ENCODE measurements around the gene R3HCC1L.

DNA sequence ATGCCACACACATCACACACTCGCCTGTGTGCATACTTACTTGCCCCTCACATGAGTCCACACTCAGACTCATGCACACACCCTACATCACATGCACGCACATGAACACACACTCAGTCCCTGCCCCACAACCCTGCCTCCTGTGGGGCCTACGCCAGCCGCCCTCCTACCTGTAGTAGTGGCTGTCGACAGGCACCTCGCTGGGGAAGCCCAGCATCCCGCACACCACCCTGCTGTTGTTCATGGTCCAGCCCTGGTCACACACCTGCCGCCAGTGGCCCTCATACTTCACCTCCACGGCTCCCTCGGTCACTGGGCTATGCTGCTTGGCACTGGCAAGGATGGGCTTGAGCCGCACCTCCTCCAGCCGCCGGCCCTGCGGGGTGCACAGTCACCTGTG is 126.3 kb downstream of the R3HCC1L start:
- TF ChIP-seq, protein P1, sequence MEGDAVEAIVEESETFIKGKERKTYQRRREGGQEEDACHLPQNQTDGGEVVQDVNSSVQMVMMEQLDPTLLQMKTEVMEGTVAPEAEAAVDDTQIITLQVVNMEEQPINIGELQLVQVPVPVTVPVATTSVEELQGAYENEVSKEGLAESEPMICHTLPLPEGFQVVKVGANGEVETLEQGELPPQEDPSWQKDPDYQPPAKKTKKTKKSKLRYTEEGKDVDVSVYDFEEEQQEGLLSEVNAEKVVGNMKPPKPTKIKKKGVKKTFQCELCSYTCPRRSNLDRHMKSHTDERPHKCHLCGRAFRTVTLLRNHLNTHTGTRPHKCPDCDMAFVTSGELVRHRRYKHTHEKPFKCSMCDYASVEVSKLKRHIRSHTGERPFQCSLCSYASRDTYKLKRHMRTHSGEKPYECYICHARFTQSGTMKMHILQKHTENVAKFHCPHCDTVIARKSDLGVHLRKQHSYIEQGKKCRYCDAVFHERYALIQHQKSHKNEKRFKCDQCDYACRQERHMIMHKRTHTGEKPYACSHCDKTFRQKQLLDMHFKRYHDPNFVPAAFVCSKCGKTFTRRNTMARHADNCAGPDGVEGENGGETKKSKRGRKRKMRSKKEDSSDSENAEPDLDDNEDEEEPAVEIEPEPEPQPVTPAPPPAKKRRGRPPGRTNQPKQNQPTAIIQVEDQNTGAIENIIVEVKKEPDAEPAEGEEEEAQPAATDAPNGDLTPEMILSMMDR (IDR thresholded peaks at IDR 0.05) = no peak
- TF ChIP-seq EZH2 (IDR thresholded peaks at IDR 0.05; ENCODE audit: borderline replicate concordance, insufficient read depth, low read depth, low read length, poor library complexity, severe bottlenecking) = no peak
